GM19395 (cell line): ENCODE measurements around the gene GCNT1.
A peak's percentile ranks its signal among the peaks of the same experiment; 100 is the strongest.
"Not testable (repeated sequence)": the region's sequence is repeated elsewhere in the genome, so short reads cannot be mapped to it uniquely, and the experiment has no call there.

Source experiments
- ATAC-seq: cut with Tn5 transposase; IDR thresholded peaks from one replicate; pipeline ENCODE4 v1.9.1; 2021; ENCODE audit warnings: mild to moderate bottlenecking, moderate library complexity; ENCODE audit not compliant: unreplicated experiment

The GCNT1 gene

DNA sequence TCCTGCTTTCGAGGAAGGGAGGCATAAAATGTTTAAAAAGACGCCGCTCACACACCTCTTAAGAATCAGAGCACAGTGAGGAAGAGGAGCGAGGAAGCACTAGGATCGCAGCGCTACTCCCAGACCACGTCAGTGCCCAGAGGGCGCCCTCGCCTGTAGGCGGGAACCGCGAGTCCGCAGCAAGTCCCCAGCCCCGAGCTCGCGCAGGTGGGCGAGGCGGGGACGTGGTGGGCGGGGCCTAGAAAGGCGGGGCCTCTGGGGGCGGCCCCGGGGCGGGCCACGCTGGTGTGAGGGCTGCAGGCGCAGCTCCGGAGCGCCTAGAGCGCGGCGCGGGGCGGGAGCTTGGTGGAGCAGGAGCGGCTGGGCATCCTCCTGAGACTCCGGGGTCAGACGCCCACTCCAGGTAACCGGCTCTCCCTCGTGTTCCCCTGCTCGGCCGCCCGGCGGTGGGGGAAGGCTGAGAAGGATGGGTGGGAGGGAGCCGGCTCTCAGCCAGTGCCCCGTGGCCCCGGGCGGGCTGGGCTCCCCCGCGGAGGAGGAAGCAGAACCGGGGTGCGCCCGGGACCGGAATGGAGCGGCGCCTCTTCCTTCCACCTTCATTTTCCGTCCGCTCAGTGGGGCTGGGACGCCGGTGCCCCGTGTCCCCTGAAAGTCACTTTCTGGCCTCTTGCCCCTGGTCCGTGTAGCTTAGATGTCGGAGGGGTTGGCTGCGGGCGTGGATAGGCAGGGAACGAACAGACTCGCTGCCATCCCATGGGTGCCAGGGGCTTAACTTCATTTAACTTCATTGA, at the start of gene GCNT1:
GCNT1 (plus strand) TSS at position 280 of the 791 bp plus-strand sequence. CDS start 43,200 bp downstream, outside the sequence.
- peak; percentile 74 for ATAC-seq

DNA sequence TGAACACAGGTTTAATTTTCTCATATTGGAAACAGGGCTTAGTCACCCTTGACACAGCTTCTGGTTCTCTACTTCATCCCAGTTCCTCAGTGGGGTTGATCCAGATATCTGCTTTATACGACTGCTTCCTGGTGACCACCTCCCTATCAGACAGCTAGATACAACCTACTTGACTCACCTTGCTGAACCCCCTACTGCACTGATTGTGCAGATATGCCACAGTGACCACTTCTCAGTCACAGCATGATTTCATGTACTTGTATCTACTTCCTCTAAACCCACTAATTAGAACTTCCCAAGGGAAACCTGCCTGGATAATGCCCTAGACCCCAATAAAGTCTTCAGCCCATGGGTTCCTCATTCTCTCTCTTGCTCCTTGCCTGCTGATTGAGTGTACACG, 46.3 kb upstream of the GCNT1 start:
- ATAC-seq, result no peak

DNA sequence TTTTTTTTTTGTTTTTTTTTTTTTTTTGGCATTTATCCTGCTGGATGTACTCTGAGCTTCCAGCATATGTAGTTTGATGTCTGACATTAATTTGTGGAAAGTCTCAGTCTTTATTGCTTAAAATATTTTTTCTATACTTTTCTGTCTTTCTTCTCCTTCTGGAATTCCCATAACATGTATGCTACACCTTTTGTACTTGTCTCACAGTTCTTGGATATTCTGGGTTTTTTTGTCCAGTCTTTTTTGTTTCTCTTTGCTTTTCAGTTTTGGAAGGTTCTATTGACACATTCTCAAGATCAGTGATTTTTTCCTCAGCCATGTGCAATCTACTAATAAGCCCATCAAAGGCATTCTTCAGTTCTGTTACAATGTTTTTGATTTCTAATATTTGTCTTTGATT, 45.3 kb upstream of the GCNT1 start:
- ATAC-seq, result no peak

DNA sequence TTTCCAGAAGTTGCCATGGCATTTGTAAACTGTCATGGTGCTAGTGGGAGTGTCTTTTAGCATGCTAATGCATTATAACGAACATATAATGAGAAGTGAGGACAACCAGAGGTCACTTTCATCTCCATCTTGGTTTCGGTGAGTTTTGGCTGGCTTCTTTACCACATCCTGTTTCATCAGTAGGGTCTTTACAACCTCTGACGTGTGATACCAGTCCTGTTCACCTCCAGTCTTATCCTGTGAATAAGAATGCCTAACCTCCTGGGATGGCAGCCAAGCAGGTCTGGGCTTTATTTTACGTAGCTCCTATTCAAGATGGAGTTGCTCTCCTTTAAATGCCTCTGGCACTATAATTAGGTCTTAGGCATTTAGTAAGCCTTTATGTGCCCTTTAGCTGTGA, 44.3 kb upstream of the GCNT1 start:
- ATAC-seq, result peak; percentile 88

DNA sequence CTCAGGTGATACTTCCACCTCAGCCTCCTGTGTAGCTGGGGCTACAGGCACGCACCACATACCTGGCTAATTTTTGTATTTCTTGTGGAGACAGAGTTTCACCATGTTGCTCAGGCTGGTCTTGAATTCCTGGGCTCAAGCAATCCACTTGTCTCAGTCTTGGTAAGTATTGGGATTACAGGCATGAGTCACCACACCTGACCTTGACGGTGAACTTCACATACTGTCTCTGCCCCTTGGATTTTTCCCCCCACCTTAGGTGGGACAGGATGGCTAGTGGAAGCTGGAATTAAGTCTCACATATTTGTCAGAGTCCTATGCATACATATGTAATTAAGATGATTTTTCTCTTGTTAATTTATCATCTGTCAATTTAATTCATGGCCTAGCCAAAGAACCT, 43.8 kb upstream of the GCNT1 start:
- no peak for ATAC-seq

DNA sequence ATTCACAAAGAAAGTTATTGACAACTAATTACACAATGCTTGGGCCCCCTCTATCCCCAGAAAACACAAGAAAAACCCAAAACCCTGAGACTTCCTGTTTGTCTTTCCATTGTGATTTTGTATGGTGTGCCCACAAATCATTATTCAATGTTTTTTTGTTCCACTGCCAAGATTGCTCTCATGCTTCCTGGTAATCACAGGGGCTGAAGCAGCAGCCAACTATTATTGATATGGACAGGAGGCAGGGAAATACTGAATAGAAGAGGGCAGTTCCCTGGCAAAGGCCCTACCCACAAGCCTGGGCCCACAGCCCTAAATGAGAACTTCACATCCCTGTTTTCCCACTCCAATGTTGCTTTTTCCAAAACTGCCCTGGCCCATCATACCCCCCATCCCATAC, 43.3 kb upstream of the GCNT1 start:
- ATAC-seq, result no peak

DNA sequence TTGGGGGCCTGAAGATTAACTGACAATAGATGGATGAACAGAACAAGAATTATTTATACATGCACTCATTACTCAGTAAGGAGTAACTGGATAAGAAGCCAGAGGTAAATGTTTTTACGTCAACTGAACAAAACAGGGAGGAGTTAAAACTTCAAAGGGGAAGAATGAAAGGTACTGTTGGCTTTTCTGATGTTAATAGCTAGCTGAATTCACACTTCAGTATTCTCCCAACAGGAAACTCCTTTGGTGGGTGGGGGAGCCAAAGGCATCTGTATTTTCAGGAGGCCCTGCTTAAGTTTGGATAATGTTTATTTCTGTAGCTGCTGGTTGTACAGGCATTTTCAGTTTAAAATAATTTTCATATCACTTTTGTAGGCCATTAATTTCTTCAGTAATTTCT, 41.6 kb upstream of the GCNT1 start:
- no peak for ATAC-seq

DNA sequence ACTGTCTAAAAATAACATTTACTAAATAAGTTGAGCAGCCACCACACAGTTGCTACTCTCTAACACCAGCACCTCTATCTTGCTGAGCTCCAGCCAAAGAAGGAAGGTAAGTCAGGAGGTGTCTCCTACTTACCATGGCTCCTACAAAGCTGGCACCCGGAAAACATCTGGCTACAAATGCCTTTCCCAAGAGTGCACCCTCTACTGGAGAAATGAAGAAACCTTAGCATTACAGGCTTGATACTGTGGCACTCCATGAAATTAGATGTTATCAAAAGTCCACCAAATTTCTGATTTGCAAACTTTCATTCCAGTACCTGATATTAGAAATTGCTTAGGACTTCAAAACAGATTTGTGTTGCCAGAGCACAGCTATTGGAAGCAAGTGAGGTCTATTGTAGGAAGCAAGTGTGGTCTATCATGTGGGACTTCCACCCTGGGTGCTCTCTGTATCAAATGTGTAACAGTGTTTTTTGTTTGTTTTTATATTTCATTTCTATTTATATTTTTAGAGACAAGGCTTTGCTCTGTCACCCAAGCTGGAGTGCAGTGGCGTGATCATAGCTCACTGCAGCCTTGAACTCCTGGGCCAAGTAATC, 39.1 kb upstream of the GCNT1 start:
- ATAC-seq, result no peak

DNA sequence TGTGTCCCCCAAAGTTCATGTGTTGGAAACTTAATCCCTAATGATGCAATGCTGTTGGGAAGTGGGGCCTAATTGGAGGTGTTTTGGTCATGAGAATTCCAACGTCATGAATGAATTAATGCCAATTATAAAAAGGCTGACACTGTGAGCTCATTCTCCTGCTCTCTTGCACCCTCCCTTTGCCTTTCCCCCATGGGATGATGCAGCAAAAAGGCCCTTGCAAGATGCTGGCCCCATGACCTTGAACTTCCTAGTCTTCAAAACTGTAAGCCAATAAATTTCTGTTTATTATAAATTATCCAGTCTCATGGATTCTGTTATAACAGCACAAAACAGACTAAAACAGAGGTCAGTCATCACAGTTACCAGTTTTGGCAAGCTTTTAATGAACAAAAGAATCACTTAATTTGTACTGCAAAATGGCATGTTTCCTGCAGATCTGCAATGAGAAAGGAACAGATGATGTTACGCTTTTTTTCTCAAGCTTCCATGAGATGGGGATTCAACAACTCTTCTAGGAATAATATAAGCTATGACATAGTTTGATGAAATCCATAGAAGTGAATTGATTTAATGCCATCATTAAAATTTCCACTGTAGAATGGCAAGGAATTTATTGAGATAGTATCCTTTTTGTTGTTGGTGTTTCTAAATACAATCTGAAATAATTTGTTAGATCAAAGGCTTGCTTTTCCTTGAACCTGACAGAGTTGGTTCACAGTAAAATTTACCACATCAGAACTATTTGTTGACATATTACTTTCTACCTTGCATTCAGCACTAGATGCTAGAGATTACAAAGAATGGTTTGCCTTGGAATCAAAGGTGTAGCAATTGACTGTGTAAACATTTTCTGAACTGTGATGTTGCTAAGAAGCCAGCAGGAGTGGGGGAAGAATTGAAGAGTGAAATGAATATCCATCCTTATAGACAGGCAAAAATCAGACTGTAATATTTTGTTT, 35.5 kb upstream of the GCNT1 start:
- no peak for ATAC-seq

DNA sequence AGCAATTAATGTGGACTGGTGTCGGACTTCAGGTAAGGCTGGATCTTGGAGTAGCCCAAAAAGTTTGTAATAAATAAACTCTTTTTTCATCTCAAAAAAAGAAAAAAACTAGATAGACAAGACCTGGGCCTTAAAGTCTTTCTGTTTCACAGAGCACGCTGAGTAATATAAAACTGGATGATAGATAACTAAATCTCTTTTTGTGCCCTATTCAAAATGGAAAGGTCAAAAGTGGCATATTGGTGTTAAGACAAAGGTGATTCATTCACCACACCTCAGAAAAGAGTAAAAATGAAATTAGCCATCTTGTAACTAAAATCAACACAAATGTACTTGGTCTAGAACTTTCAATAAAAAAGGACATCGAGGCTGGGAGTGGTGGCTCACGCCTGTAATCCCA, 34.5 kb upstream of the GCNT1 start:
- ATAC-seq, result no peak

DNA sequence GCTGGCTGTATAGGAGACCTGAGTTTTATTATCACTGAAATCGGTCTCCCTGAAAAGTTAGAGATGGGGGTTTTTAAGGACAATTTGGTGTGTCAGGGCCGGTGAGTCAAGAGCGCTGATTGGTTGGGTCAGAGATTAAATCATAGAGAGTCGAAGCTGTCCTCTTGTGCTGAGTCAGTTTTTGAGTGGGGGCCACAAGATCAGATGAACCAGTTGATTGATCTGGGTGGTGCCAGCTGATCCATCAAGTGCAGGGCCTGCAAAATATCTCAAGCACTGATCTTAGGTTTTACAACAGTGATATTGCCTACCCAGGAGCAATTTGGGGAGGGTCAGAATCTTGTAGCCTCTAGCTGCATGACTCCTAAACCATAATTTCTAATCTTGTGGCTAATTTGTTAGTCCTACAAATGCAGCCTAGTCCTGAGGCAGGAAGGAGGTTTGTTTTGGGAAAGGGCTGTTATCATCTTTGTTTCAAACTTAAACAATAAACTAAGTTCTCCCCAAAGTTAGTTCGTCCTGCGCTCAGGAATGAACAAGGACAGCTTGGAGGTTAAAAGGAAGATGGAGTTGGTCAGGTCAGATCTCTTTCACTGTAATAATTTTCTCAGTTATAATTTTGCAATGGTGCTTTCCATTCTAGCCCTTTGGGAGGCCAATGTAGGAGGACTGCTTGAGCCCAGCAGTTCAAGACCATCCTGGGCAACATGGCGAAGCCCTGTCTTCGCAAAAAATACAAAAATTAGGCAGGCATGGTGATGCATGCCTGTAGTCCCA, 33.1 kb upstream of the GCNT1 start:
- no peak for ATAC-seq

DNA sequence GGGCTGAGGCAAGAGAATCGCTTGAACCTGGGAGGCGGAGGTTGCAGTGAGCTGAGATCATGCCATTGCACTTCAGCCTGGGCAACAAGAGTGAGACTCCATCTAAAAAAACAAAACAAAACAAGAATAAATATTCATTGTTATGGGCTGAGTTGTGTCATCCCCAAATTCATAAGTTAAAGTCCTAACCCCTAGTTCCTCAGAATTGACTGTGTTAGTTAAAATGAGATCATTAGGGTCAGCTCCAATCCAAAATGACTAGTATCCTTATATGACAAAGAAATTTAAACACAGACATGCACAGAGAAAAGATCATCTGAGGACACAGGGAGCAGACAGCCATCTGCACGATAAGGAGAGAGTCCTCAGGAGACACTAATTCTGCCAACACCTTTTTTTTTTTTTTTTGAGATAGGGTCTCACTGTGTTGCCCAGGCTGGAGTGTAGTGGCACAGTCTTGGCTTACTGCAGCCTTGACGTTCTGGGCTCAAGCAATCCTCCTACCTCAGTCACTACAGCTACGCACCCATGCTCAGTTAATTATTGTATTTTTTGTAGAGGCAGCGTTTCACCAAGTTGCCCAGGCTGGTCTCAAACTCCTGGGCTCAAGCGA, 32.1 kb upstream of the GCNT1 start:
- ATAC-seq, result no peak

DNA sequence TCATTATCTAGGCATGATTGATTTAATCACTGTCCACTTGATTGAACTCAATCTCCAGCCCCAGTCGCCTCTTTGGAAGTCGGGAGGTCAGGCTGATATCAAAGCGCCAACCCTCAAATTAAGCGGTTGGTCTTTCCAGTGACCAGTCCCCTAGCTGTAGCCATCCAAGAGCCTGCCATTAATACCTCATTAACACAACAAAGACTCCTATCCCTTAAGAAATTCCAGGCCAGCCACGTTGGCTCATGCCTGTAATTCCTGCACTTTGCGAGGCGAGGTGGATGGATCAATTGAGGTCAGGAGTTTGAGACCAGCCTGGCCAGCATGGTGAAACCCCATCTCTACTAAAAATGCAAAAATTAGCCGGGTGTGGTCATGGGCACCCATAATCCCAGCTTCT, 27.4 kb upstream of the GCNT1 start:
- ATAC-seq, result no peak

DNA sequence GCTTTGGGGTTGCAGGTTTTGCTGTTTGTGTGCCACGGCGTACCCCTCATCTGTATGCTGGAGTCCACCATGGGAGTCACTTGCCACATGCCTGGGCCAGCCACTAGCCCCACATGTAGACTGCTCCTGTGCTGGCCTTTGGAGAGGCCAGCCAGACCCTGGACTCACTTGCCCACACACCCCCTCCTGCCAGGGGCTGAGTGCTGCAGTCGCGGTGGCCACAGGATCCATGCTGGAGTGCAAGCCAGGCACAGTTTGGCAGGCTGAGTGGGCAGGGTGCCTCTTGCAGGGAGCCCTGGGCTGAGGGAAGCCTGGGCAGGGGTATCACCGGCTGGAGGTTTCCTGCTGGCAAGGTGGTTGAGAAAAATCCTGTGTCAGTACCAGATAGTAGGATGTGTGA, 25.6 kb upstream of the GCNT1 start:
- no peak for ATAC-seq

DNA sequence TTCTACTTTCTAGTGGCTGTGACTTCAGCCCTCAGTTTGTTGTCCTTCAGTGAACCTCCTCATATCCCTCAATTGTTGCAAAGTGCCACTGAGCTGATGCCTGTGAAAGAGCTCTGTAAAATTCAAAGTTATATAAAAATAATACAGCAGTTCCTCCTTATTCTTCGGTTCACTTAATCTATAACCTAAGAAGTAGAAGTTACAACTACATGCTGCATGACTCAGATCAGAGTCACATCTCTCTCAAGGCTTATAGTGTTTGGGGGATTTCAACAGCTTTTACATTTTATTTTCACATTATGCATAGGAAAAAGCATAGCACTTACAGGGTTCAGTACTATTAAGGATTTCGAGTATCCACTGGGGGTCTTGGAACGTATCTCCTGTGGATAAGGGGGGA, 25.1 kb upstream of the GCNT1 start:
- ATAC-seq, result no peak

DNA sequence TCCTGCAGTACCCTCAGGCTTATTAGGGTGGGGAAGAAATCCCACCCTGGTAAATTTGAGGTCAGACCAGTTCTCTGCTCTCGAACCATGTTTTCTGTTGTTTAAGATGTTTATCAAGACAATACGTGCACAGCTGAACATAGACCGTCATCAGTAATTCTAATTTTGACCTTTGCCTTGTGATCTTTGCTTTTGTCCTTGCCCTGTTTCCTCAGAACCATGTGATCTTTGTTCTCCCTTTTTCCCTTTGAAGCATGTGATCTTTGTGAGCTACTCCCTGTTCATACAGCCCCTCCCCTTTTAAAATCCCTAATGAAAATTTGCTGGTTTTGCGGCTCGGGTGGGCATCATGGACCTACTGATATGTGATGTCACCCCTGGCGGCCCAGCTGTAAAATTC, 24.1 kb upstream of the GCNT1 start:
- not testable (repeated sequence) for ATAC-seq

DNA sequence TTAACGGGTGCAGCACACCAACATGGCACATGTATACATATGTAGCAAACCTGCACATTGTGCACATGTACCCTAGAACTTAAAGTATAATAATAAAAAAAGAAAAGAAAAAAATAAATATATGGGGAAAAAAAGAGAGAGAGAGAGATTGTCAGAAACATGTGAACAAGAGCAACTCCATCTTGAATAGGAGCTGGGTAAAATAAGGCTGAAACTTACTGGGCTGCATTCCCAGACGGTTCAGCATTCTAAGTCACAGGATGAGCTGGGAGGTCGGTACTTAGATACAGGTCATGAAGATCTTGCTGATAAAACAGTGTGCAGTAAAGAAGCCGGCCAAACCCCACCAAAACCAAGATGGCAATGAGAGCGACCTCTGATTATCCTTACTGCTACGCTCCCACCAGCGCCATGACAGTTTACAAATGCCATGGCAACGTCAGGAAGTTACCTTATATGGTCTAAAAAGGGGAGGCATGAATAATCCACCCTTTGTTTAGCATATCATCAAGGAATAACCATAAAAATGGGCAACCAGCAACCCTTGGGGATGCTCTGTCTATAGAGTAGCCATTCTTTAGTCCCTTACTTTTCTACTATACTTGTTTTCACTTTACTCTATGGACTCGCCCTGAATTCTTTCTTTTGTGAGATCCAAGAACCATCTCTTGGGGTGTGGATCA, 21.8 kb upstream of the GCNT1 start:
- not testable (repeated sequence) for ATAC-seq

DNA sequence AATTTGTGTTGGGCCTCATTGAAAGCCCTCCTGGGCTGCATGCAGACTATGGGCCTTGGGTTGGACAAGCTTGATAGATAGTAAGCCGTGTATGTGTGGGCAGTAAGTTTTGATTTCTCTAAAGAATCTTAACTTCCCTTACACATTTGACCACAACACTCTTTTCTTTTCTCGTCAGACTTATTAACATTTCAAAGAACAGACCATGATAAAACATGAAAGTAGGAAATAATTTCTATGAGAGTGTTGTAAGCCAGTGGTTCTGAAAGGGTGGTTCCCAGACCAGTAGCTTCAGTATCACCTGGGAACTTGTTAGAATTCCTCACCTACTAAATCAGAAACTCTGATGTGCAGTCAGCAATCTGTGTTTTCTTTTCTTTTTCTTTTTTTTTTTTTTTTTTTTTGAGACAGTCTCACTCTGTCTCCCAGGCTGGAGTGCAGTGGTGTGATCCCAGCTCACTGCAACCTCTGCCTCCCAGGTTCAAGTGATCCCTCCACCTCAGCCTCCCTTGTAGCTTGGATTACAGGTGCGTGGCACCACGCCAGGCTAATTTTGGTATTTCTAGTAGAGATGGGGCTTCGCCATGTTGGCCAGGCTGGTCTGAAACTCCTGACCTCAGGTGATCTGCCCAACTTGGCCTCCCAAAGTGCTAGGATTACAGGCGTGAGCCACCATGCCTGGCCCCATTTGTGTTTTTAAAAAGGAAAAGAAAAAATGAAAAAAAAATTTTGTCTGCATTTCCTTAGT, 20.0 kb upstream of the GCNT1 start:
- peak; percentile 72 for ATAC-seq
